ENCODE data around the gene DEGS1. TPM values are rescaled to one million over a fixed set of nuclear protein-coding genes. Genes with fewer than 3 reads are reported as not detected.

Gene DEGS1
- total and polyA plus RNA-seq, 12 donors = 24.5 to 77.4 (median 48.2) TPM

DNA sequence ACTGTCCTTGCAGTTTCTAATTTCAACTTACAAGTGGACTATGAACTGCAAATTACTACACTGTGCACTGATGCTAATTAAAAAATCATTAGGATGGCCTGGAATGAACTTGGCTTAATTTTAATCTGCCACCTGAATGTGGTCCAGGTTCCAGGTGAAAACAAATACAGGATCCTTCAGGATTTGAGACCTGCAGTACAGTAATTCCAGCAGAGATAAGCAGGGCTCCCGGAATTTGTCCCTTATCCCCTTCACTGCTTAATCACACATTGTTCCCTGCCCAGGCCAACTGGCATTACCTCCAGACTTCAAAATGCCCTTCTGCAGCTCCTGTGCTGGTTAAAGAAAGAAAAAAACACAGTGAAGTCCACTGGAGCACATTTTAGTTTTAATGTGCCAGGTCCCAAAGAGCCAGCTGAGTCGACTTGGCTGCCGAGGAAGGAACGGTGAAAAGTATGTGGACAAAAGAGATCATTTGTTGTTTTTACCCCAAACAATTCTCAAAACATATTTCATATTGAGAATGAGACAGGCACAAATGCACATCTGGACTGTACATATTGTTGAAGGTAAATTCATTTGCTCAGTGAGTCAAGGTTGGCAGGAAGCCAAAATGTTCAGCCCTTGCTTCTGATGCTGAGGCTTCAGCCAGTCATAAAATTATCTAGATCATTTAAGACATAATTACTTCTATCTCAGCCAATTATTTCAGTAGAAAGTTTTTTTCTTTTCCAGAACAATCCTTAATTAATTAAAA is 28.3 kb downstream of the DEGS1 start:
- WGBS, 4 donors = 51 to 63% (median 61%) methylated on average over 4 of the region's 4 CpGs
- Histone ChIP-seq H3K4me1 (replicated peaks in 1 of 2) (no peaks in the 10 kb centered on the region), H3K36me3 (replicated peaks in 1 of 2) (no peaks in the 10 kb centered on the region), H3K27me3 (no peaks in the 10 kb centered on the region), H3K9me3 (replicated peaks in 1 of 3) (no peaks in the 10 kb centered on the region), H3K4me3 (no peak overlapping the region), H3K27ac (no peak overlapping the region)
- DNase-seq = peak in 4 of 7 donors; percentile 28 to 40 (median 34)
- intact Hi-C loops (cut with DNase I) = no loop called here
- TF ChIP-seq, protein P1, sequence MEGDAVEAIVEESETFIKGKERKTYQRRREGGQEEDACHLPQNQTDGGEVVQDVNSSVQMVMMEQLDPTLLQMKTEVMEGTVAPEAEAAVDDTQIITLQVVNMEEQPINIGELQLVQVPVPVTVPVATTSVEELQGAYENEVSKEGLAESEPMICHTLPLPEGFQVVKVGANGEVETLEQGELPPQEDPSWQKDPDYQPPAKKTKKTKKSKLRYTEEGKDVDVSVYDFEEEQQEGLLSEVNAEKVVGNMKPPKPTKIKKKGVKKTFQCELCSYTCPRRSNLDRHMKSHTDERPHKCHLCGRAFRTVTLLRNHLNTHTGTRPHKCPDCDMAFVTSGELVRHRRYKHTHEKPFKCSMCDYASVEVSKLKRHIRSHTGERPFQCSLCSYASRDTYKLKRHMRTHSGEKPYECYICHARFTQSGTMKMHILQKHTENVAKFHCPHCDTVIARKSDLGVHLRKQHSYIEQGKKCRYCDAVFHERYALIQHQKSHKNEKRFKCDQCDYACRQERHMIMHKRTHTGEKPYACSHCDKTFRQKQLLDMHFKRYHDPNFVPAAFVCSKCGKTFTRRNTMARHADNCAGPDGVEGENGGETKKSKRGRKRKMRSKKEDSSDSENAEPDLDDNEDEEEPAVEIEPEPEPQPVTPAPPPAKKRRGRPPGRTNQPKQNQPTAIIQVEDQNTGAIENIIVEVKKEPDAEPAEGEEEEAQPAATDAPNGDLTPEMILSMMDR (IDR thresholded peaks at IDR 0.05) = no peak
- no peak for TF ChIP-seq POLR2A (IDR thresholded peaks at IDR 0.05)

DNA sequence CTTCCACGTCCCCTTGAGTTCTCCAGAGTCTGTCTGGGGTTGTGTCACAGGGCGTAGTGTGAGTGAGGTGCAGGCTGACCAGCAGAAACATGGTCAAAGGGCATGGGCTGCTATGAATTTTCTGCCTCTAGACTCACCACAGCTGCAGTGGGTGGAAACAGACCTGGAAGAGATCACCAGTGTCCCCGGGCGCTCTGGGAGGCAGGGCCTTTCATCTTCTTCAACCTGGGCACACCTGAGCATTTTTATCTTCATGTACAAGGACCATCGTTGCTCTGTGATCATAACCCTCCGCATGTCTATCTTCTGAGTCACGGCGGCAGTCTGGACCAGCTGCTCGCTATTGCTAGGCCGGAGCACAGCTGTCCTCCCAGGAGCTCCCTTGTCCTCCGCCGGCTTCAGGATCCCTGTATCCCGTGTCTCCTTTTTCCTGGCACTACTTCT is 29.6 kb downstream of the DEGS1 start:
- intact Hi-C loops (cut with DNase I) = no loop called here
- TF ChIP-seq, protein P1 (IDR thresholded peaks at IDR 0.05) = no peak
- TF ChIP-seq POLR2A (IDR thresholded peaks at IDR 0.05) = no peak
- DNase-seq = no peak
- Histone ChIP-seq H3K36me3 (replicated peaks in 1 of 2) (no peaks in the 10 kb centered on the region), H3K4me1 (replicated peaks in 1 of 2) (no peaks in the 10 kb centered on the region), H3K27ac (no peak overlapping the region), H3K9me3 (replicated peaks in 1 of 3) (no peaks in the 10 kb centered on the region), H3K4me3 (no peak overlapping the region), H3K27me3 (no peaks in the 10 kb centered on the region)
- 84 to 91% (median 89%) methylated on average over 13 of the region's 13 CpGs for whole genome bisulfite sequencing, 4 donors

DNA sequence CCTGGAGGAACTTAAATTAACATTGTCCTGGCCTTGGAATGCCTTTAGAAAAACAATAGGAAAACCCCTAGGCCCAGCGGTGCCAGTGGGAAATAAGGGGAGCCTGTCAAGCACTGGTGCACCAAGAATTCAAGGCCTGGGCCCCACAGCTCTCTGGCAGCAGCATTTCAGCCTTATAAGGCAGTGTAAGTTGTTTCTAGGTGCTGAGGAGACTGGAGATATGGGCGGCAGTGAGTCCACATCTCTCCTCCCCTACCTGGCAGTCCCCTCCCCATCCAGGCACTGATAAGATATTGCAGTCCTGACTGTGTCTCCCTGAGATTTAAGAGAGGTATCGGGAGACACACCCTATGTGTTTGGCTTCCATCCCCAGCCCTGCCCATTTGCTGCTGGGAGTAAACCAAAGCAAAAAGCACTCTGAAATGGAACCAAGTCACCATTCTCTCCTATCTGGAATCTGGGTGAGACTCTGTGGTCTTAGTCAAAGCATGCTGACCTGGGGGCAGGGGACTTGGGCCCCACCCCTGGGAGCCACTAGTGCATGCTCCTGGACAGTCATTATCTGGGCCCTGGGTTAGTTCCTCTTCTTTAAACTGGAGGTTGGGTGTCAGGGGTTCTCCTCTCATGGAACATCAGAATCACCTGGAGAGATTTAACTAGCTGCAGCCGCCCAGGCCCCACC is 30.5 kb downstream of the DEGS1 start:
- Histone ChIP-seq H3K27me3 (no peaks in the 10 kb centered on the region), H3K4me1 (replicated peaks in 1 of 2) (no peaks in the 10 kb centered on the region), H3K36me3 (replicated peaks in 1 of 2) (no peaks in the 10 kb centered on the region), H3K4me3 (no peak overlapping the region), H3K9me3 (replicated peaks in 1 of 3) (no peaks in the 10 kb centered on the region), H3K27ac (no peak overlapping the region)
- WGBS, 4 donors = 75 to 86% (median 85%) methylated on average over 3 to 4 of the region's 4 CpGs
- intact Hi-C loops (cut with DNase I) = no loop called here
- TF ChIP-seq, protein P1 (IDR thresholded peaks at IDR 0.05) = no peak
- TF ChIP-seq POLR2A (IDR thresholded peaks at IDR 0.05) = no peak
- DNase-seq = no peak

DNA sequence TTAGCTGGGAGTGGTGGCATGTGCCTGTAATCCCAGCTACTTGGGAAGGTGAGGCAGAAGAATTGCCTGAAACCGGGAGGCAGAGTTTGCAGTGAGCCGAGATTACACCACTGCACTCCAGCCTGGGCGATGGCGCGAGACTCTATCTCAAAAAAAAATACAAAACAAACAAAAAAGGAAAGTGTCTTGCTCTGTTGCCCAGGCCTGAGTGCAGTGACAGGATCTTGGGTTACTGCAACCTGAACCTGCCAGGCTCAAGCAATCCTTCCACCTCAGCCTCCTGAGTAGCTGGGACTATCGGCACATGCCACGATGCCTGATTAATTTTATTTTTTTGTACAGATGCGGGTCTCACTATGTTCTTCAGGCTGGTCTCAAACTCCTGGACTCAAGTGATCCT is 33.3 kb downstream of the DEGS1 start:
- H3K27ac ChIP-seq = no peak overlapping the region
- WGBS, 4 donors = 93 to 96% (median 94%) methylated on average over 8 of the region's 8 CpGs
- H3K36me3 ChIP-seq (replicated peaks in 1 of 2) = no peaks in the 10 kb centered on the region
- H3K4me1 ChIP-seq (replicated peaks in 1 of 2) = no peaks in the 10 kb centered on the region
- no peak overlapping the region for H3K4me3 ChIP-seq
- intact Hi-C loops (cut with DNase I) = no loop called here
- H3K9me3 ChIP-seq (replicated peaks in 1 of 3) = no peaks in the 10 kb centered on the region
- no peak for DNase-seq
- no peak for TF ChIP-seq POLR2A (IDR thresholded peaks at IDR 0.05)
- TF ChIP-seq, protein P1 (IDR thresholded peaks at IDR 0.05) = no peak
- no peaks in the 10 kb centered on the region for H3K27me3 ChIP-seq
